Stimulated activated CD8-positive, alpha-beta memory T cell treated with anti-CD3 and anti-CD28 coated beads, Interleukin-12 subunit alpha, Interleukin-12 subunit beta, amount 100 ng/mL, for 24 hours (primary cell): Measurements from ENCODE around the gene LCA5L.
A peak's percentile ranks its signal among the peaks of the same experiment; 100 is the strongest.
"Not testable (repeated sequence)": the region's sequence is repeated elsewhere in the genome, so short reads cannot be mapped to it uniquely, and the experiment has no call there.

Experiments
- DNase-seq: peaks from one replicate; pipeline ENCODE4 v3.0.0-alpha.2; 2020; ENCODE audit errors: extremely low read depth

LCA5L gene

GRCh38 chr21:39387461-39388037 lies 58.0 kb downstream of the LCA5L start:
- DNase-seq, result peak; percentile 76

- DNase-seq, result no peak
Observed at GRCh38 chr21:39386899-39387298, 58.7 kb downstream of the LCA5L start.

DNA sequence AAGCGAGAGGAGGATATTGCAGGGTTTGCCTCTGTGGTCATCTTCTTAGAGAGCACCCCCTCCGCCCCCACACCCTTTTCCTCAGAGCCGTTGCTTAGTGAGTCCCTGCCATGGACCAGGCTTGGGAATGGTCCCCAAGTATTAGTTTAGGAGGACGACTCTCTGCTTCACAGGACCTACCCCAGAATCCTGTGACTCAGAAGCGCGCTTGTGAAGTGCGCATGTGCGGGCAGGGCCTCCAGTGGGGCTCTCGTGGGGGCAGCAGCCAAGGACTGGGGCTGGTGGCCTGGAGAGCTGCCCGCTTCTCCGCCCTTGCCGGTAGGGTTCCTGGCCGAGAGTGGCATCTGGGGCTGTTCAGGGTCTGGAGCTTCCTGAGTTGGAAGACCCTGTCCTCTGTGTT lies 59.4 kb downstream of the LCA5L start:
- no peak for DNase-seq

GRCh38 chr21:39385299-39386145 lies 60.1 kb downstream of the LCA5L start:
- peak; percentile 58 for DNase-seq

DNA sequence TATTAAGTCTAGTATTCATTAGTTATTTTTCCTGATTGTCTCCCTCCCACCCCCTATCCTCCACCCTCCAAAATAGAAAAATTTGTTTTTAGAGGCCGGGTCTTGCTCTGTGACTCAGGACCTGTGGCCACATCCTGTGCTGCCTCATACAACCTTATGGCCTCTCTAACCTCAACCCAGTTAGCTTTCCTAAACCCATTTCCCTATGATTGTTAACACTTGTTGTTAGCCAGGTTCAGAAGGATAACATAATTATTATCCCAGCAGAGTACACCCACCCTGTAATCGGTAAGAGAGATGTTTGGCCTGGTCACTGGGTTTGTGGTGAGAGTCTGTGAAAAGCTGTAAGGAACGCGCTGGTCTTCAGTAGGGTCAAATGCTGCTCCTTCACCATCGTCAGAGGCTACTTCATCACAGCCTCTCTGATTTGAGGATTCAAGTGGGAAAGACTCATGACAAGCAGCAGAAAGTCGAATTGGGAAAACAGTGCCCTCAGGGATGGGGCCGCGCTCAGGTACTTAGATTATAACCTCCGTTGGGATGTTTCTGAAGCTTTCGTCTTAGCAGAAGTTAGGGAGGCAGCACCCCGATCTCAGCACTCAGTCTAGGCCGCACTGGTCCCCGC lies 60.8 kb downstream of the LCA5L start:
- no peak for DNase-seq

- DNase-seq, result not testable (repeated sequence)
Observed at GRCh38 chr21:39382096-39382495, 63.5 kb downstream of the LCA5L start.

DNA sequence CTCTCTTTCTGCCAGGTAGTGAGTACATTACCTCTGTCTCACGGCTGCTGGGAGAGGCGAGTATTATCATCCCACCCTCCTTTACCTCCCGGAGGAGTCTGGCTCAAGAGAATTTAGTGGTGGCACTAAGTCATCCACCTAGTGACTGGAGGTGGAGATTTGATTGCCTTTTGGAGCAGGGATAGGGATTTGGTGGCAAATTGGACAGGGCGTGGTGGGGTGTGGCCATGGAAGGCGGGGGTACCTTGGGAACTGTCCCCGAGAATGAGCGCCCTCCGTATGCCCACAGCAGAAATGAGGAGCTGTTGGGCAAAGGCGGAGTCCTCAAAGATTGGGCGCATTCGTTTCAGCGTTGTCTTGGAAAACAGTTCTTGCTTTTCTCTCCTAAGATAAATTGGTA lies 64.6 kb downstream of the LCA5L start:
- DNase-seq, result no peak

- peak; percentile 77 for DNase-seq
Observed at GRCh38 chr21:39379986-39380891, 65.3 kb downstream of the LCA5L start.

- DNase-seq, result no peak
Observed at GRCh38 chr21:39377444-39378050, 68.0 kb downstream of the LCA5L start.

DNA sequence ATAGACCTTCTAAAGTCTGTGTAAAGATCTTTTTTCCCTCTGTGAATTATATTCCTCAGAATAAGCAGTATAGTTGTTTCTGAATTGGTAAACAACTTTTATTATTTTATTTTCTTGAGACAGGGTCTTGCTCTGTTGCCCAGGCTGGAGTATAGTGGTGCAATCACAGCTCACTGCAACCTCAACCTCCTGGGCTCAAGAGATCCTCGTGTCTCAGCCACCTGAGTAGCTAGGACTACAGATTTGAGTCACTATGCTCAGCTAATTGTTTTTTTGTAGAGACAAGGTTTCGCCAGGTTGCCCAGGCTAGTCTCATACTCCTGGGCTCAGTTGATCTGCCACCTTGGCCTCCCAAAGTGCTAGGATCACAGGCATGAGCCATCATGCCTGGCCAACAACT lies 70.1 kb downstream of the LCA5L start:
- no peak for DNase-seq

- no peak for DNase-seq
Observed at GRCh38 chr21:39374046-39374445, 71.5 kb downstream of the LCA5L start.

GRCh38 chr21:39373634-39374033 lies 71.9 kb downstream of the LCA5L start:
- no peak for DNase-seq

DNA sequence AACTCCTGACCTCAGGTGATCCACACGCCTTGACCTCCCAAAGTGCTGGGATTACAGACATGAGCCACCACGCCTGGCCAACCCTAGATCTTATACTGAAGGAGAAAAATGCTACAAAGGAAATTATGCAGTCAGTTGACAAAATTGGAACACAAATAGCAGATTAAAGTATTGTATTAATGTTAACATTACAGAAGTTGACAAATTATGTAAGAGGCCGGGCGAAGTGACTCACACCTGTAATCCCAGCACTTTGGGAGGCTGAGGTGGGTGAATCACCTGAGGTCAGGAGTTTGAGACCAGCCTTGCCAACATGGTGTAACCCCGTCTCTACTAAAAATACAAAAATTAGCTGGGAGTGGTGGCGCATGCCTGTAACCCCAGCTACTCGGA lies 75.7 kb downstream of the LCA5L start:
- not testable (repeated sequence) for DNase-seq

GRCh38 chr21:39367783-39368182 lies 77.8 kb downstream of the LCA5L start:
- no peak for DNase-seq

- no peak for DNase-seq
Observed at GRCh38 chr21:39366563-39366962, 79.0 kb downstream of the LCA5L start.

DNA sequence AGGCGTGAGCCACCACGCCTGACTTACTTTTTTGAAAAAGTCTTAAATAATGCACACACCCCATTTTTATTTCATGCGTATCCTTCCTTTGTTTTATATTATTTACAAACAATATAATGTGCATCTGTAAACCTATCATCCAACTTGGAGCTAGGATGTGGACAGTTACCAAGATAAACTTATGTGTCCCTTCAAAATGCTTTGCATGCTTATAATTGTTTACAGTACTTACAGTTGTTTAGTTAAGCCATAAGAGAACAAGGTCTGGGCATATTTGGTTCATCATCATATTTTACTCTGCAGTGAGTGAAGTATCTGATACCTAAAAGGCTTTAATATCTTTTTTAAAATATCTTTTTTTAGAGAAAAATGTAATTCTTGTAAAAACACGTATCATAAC lies 80.6 kb downstream of the LCA5L start:
- DNase-seq, result no peak

GRCh38 chr21:39363607-39364555 lies 81.7 kb downstream of the LCA5L start:
- DNase-seq, result no peak

DNA sequence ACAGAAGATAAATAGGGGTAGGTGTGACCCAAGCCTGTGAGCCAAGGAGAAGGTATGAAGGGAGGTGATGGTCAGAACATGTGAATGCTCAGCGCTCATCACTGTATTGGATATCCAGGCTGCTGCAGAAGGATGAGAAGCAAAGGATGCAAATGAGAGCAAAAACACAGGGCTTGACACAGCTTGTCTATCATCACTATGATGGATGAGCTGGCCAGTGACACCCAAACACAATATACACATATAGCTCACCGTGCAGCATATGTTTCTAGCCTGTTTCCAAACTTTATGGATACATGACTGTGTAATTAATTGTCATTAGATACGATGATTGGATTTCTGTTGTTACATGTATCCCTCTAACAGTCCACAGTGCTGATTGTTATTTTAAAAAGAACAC lies 82.8 kb downstream of the LCA5L start:
- no peak for DNase-seq

- no peak for DNase-seq
Observed at GRCh38 chr21:39359382-39359781, 86.2 kb downstream of the LCA5L start.
